Fibroblast of villous mesenchyme (primary cell): ENCODE results near the gene PRTN3. TPM values are rescaled to one million over a fixed set of nuclear protein-coding genes. Genes with fewer than 3 reads are reported as not detected.

Source experiments
- DNase-seq: peaks from one replicate; pipeline ENCODE4 v3.0.0-alpha.2; 2010; ENCODE audit warnings: low read depth
- H3K4me3 ChIP-seq: 2 replicates; pipeline ENCODE4 v1.5.1; 2011; ENCODE audit warnings: low read depth, mild to moderate bottlenecking, low read length
- total RNA-seq: library from RNA; depleted of rRNA; stranded (reverse); fragments of >200 nt; gene quantifications from 2 replicates; pipeline ENCODE4 v1.2.3, GENCODE V29; 2012
- TF ChIP-seq, protein P1 (sequence below): IDR thresholded peaks from 2 replicates; pipeline ENCODE4 v1.5.1; 2012; ENCODE audit warnings: low read depth, mild to moderate bottlenecking, low read length; ENCODE audit not compliant: insufficient read depth

Gene PRTN3
- total RNA-seq, 1 donor = not detected

DNA sequence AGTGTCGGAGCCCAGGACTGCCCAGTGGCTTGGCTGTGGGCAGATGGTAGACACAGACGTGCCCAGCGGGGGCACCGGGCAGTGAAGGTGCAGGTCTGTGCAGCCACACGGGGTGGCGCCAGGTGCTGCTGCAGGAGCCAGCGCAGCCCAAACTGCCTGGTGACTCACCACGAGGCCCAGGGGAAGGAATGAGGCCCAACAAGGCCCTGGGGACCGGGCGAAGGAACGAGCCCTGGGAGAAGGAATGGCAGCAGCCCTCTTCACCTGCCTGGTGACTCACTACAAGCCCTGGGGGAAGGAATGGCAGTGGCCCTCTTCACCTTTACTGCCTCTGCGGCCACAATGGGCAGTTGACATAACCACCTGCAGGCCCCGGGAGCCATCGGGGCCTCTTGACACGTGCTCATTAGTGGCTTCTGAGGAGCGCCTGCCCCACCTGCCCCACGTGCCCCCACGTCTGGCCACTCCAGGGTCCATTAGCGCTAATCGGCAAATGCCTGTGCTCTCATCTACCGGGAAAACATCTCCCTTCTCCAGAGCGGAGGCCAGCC, 42.9 kb downstream of the PRTN3 start:
- TF ChIP-seq, protein P1, sequence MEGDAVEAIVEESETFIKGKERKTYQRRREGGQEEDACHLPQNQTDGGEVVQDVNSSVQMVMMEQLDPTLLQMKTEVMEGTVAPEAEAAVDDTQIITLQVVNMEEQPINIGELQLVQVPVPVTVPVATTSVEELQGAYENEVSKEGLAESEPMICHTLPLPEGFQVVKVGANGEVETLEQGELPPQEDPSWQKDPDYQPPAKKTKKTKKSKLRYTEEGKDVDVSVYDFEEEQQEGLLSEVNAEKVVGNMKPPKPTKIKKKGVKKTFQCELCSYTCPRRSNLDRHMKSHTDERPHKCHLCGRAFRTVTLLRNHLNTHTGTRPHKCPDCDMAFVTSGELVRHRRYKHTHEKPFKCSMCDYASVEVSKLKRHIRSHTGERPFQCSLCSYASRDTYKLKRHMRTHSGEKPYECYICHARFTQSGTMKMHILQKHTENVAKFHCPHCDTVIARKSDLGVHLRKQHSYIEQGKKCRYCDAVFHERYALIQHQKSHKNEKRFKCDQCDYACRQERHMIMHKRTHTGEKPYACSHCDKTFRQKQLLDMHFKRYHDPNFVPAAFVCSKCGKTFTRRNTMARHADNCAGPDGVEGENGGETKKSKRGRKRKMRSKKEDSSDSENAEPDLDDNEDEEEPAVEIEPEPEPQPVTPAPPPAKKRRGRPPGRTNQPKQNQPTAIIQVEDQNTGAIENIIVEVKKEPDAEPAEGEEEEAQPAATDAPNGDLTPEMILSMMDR = no peak
- no peak for DNase-seq

DNA sequence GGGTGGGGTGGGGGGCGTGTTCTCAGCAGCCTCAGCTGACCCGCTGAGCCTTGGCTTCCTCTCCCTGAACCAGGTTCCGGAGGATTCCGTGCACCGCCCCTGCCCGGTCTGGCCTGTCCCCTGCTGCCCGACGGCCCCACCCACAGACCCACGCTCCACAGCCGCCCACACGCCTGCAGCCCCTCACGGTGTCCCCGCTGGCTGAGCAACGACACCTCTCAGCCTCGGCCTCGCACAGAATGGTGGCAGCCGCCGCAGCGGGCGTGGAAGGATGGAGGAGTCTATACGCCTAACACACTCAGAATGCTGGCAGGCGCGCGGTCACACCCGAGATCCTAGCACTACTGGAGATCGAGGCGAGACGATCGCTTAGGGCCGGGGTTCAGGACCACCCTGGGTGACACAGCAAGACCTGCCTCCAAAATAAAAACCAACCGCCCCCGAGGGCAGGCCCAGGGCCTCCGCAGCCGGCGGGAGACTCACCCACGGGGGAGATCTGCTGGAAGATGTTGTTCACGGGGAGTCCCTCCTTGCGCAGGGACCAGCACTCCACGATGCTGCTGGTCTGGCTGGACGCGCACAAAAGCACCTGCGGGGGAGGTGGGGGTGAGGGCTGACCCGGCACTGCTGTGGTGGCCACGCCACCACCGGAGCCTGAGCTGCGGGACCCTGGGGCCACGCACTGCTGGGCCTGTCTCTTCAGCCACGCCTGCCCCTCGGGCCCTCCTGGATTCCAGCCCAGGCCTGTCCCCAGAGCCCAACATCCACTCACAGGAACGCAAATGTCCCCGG, 43.8 kb downstream of the PRTN3 start:
- H3K4me3 ChIP-seq = no peak overlapping the region
- TF ChIP-seq, protein P1 = no peak
- no peak for DNase-seq

More for the DNA sequence above, 42.9 kb downstream of the PRTN3 start:
- no peak overlapping the region for H3K4me3 ChIP-seq

GRCh38 chr19:885536-886224, 44.9 kb downstream of the PRTN3 start:
- TF ChIP-seq, protein P1 = no peak
- no peak overlapping the region for H3K4me3 ChIP-seq
- no peak for DNase-seq

- TF ChIP-seq, protein P1 = no peak
- no peak overlapping the region for H3K4me3 ChIP-seq
- DNase-seq = peak; percentile 45
Measured at GRCh38 chr19:887072-887471, 46.3 kb downstream of the PRTN3 start.

DNA sequence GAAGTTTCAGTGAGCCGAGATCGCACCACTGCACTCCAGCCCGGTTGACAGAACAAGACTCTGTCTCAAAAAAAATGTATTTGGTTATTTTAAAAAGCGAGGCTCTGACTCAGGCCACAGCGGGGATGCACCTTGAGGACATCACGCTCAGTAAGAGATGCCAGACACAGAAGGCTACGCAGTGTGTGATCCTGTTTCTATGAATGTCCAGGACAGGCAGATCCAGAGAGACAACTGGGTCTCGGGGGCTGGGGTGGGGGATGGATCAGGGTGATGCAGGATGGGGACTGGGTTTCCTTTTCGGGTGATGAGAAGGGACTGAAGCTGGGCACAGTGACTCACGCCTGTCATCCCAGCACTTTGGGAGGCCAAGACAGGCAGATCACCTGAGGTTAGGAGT, 46.8 kb downstream of the PRTN3 start:
- TF ChIP-seq, protein P1 = no peak

GRCh38 chr19:888581-889385, 48.0 kb downstream of the PRTN3 start:
- no peak for DNase-seq
- TF ChIP-seq, protein P1 = no peak
- no peak overlapping the region for H3K4me3 ChIP-seq

More for the DNA sequence above, 46.8 kb downstream of the PRTN3 start:
- H3K4me3 ChIP-seq = no peak overlapping the region
- DNase-seq = no peak
